Caki2 (cell line): ENCODE results near the gene KLHL30. TPM values are rescaled to one million over a fixed set of nuclear protein-coding genes. Genes with fewer than 3 reads are reported as not detected.

Source experiments
- DNase-seq: peaks from one replicate; pipeline ENCODE4 v3.0.0-alpha.2; 2015; ENCODE audit warnings: low read depth
- in situ Hi-C: cut with HindIII; loops from 2 replicates; pipeline ENCODE4 v1.10.0; 2016; ENCODE audit warnings: low sequenced_read_pairs, low pct_unique_long_range_greater_than_20kb, mixed read lengths
- total RNA-seq: library from RNA; depleted of rRNA; stranded (reverse); fragments of >200 nt; shearing (Covaris generic); gene quantifications from 2 replicates; pipeline ENCODE4 v1.2.3, GENCODE V29; 2014; ENCODE audit warnings: low replicate concordance; rRNA removed

KLHL30 gene
- total RNA-seq, 1 experiment from 2014 or later, result 0.91 TPM

DNA sequence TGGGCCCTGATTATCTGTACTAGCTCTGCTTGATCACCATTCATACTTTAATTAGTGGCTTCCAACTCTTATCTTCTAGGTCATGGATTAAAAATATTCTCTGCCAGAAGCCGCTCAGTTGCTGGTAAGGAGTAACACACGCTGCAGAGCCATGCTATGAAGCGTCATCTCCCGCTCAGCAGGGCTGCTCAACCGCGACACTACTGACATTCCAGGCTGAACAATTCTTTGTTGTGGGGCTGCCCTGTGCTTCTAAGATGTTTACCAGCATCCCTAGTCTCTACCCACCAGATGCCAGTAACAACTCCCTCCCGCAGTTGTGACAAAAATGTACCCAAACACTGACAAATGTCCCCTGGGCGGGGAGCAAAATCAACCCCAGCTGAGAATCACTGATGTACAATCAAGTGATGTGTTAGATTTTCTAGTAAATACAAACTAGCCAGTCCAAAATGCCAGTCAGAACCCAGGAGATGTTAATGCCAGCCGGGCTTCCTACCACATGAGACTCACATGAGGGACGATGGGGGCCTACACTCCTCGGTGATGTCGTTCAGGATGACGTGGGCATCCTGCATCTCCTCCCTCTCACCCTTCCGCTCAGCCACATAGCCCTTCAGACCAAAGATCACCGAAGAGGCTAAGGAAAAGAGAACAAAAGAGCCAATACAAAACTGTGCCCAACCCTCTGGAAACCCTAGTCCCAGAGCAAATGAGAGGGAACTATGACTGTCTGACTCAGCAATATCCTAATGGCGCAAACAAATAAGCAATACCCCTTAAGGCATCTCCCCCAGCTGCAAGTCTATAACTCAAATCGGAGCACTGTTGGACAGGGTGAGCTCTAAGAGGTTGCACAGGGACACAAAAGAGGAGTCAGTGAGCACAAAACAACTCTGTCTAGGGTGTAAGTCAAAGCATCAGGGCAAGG is 49.4 kb downstream of the KLHL30 start:
- in situ Hi-C loops, result no loop called here
- no peak for DNase-seq

DNA sequence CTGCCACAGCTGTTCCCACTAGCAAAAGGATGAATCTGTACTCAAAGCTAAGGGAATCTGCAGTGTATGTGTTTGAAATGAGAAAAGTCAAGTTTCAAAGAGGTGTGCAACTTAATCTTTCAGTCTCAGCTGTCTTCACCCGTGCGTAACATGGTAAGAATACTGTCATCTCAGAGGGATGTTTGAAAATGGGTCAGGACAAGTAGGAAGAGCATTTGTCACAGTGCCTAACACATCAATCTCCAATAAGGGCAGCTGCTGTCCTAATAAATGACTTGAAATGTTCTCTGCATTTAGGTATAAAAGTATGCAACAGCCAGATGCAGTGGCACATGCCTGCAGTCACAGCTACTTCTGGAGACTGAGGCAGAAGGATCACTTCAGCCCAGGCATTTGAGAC is 52.0 kb downstream of the KLHL30 start:
- in situ Hi-C loops, result no loop called here

More for the DNA sequence above, 52.0 kb downstream of the KLHL30 start:
- no peak for DNase-seq

Other genes with a start within 250 kb of the KLHL30 start
- 36.6 and 80.4 TPM in 2 replicates for gene UBE2F, start 171.7 kb upstream of the KLHL30 start, total RNA-seq
- gene SCLY, start 77.7 kb upstream of the KLHL30 start, total RNA-seq, result 16.7 and 33.8 TPM in 2 replicates
- 0.10 TPM in 1 of 2 replicates, not detected in the other for gene ESPNL, start 38.3 kb upstream of the KLHL30 start, total RNA-seq
- gene ERFE, start 20.3 kb downstream of the KLHL30 start, total RNA-seq, result 39.5 and 53.4 TPM in 2 replicates
- gene ILKAP, start 65.0 kb downstream of the KLHL30 start, total RNA-seq, result 28.8 and 29.2 TPM in 2 replicates
- gene HES6, start 101.4 kb downstream of the KLHL30 start, total RNA-seq, result 17.9 and 23.9 TPM in 2 replicates
- 0.95 and 1.0 TPM in 2 replicates for gene PER2, start 149.9 kb downstream of the KLHL30 start, total RNA-seq
- gene TRAF3IP1, start 181.8 kb downstream of the KLHL30 start, total RNA-seq, result 2.1 and 6.8 TPM in 2 replicates